A673 (cell line): ENCODE results near the gene GPR150.

Experiments
- CTCF ChIP-seq: fragments of 300-800, 200-600 bp; sonication (generic); conservative IDR thresholded peaks from 2 replicates; pipeline ENCODE4 v1.5.1; 2017; ENCODE audit warnings: low read depth, mild to moderate bottlenecking, antibody characterized with exemption, low read length, moderate library complexity, mixed read lengths
- EZH2 ChIP-seq: fragments of 200-600 bp; sonication (generic); IDR thresholded peaks from 2 replicates; pipeline ENCODE4 v1.6.1; 2017; ENCODE audit warnings: borderline replicate concordance, low read depth, mild to moderate bottlenecking, mixed read lengths, antibody characterized with exemption, low read length; ENCODE audit not compliant: poor library complexity, severe bottlenecking

GRCh38 chr5:95605786-95606185, 14.1 kb upstream of the GPR150 start:
- TF ChIP-seq CTCF (no peak), EZH2 (no peak)
